Fibroblast of mammary gland (primary cell): Measurements from ENCODE around the gene ARHGEF6.

Experiments
- DNase-seq: peaks from one replicate; pipeline ENCODE4 v3.0.0-alpha.2; 2010; ENCODE audit warnings: low read depth
- H3K4me3 ChIP-seq: 2 replicates; pipeline ENCODE4 v1.5.1; 2011; ENCODE audit warnings: low read depth, mild to moderate bottlenecking, low read length, moderate library complexity; ENCODE audit not compliant: control insufficient read depth
- TF ChIP-seq, protein P1 (sequence below): conservative IDR thresholded peaks from 2 replicates; pipeline ENCODE4 v1.5.1; 2011; ENCODE audit warnings: low read depth, low read length, inconsistent platforms; ENCODE audit not compliant: control insufficient read depth, insufficient read depth

ARHGEF6 gene

DNA sequence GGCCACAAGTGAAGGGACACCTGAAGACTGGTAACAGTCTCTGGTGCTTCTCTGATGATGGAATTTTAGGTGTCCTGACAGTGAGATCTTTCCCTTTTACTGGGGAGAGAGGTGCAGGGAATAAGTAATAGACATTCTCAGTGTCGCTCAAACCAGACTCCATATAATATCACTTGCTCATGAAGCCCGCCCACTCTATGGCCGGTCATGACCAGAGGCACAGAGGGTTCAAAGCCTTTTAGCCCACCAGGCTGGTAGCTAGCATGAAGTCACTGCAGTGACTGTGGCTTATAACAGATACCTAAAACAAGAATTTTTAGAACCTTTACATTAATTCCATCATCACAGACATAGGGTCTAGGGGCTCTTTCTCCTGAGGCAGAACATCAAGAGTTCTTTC is 129.9 kb downstream of the ARHGEF6 start:
- no peak overlapping the region for H3K4me3 ChIP-seq
- no peak for DNase-seq
- TF ChIP-seq, protein P1, sequence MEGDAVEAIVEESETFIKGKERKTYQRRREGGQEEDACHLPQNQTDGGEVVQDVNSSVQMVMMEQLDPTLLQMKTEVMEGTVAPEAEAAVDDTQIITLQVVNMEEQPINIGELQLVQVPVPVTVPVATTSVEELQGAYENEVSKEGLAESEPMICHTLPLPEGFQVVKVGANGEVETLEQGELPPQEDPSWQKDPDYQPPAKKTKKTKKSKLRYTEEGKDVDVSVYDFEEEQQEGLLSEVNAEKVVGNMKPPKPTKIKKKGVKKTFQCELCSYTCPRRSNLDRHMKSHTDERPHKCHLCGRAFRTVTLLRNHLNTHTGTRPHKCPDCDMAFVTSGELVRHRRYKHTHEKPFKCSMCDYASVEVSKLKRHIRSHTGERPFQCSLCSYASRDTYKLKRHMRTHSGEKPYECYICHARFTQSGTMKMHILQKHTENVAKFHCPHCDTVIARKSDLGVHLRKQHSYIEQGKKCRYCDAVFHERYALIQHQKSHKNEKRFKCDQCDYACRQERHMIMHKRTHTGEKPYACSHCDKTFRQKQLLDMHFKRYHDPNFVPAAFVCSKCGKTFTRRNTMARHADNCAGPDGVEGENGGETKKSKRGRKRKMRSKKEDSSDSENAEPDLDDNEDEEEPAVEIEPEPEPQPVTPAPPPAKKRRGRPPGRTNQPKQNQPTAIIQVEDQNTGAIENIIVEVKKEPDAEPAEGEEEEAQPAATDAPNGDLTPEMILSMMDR: no peak

DNA sequence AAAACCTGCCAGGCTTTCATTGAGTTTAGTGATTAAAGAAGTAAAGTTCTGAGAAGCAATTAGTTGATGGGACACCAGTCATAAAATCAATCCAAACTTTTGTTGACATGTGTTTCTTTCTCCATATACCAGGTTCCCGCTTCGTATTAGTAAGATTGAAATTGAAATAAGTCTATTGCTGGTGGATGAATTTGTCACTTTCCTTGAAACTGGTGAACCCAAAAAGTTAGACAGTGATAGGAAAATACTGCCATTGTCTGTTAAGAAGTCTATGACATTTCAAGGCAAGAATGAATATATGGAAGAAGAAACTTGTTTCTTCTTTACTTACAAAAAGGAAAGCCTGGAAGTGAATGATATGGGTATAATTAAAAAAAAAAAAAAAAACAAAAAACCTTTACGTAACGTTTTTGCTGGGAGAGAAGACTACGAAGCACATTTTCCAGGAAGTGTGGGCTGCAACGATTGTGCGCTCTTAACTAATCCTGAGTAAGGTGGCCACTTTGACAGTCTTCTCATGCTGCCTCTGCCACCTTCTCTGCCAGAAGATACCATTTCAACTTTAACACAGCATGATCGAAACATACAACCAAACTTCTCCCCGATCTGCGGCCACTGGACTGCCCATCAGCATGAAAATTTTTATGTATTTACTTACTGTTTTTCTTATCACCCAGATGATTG is 132.9 kb downstream of the ARHGEF6 start, which contains the start of gene CD40LG:
Gene CD40LG, plus strand, starts transcription at position 482 of the 684 bp plus-strand sequence. Its CDS starts 91 bp downstream, at position 573.
- H3K4me3 ChIP-seq: no peak within 1 kb of the TSS
- no peak for DNase-seq
- TF ChIP-seq, protein P1: no peak

DNA sequence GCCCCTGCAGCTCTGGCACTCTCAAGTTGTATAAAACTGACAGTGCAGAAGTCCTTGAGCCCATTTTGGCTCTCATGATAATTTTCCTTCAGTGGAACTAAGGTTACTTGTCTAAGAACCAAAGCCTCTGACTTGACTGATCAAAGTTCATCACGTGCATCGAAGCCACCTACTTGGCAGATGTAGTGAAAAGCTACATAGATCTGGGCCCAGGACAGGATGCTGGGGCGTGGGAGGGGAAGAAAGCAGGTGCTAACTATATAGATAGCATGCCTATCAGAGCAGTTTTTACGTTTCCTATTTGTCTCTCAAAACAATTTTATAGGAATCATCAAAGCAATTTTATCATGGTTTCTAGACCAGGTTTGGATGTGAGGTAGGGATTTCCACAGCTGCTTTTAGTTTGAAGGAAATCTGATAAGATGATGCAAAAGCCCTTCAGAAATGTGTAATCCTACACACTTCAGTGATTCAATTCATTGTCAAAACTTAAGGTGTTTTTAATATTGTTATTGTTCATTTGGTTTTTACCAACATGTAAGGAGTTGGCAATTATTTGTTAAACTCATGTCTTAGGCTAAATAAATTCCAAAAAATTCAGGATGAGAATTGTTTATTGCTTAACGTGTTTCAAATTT is 134.0 kb downstream of the ARHGEF6 start:
- TF ChIP-seq, protein P1: no peak
- H3K4me3 ChIP-seq: no peak overlapping the region
- no peak for DNase-seq

DNA sequence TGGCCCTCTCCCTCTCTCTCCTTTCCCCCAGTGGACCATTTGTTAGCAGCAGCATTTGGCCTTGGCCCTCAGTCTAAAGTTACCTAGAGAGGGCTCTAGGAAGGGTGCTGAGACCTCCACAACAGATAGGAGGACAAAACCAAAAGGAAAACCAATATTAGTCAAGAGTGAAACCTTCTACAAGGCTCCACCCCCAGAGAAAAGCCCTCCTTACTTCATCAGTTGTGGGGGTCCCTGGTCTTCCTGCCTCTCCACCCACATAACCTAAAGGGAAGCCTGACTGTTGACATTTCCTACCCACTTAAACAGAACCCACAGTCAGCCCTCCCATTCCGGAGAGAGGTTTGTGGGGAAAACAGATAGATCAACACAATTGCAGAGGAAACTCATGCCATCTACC is 137.5 kb downstream of the ARHGEF6 start:
- no peak for DNase-seq
- TF ChIP-seq, protein P1: no peak
- H3K4me3 ChIP-seq: no peak overlapping the region

DNA sequence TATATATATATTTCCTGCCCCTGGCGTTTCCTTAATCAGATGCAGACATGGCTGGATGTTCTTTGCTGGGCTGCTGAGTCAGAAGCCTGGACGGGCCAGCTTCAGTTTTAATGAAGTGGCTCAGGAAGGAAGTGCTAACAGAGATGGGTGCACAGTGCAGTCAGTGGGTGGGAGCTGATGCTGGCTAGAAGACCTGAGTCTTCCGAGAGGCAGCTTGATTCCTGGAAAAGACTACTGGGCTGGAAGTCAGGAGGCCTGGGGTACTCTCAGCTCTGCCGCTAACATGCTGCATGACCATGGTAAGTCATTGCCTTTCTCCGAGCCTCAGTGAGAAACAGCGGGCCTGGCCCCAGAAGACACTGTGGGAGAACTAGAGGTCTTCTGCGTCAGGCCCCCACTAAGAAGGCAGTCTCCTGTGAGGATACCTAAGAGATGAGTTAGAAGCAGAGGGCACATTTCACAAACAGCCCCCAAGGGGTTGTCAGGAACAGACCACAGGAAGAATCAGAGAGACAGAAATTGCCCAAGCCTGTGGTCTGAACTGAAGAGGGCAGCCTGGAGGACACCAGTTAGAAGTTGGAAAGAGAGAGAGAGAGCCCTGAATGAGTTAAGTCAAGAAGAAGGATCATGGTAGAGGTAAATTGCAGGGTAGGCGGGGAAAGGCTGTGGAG is 141.1 kb downstream of the ARHGEF6 start:
- TF ChIP-seq, protein P1: no peak
- no peak overlapping the region for H3K4me3 ChIP-seq
- peak; percentile 65 for DNase-seq

DNA sequence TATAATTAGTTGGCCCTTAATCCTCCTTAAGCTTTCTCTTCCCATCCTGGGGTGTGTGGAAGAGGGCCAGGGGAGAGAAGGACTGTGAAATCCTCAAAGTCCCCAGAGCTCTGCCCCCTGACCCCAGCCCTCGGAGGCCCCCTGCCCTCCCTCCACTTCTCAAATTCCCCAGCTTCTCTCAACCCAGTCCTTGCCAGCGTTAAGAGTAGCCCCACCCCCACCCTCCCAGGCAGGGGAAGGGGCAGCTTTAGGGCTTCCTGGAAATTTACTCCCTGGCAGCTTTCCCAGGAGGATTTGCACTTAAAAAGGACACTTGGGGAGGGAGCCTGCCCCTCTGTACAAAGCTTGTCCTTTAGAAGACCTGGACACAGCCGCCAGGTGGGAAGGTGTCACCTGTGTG is 144.6 kb downstream of the ARHGEF6 start:
- no peak for DNase-seq
- H3K4me3 ChIP-seq: no peak overlapping the region
- TF ChIP-seq, protein P1: no peak
